Measurements from ENCODE around the gene P2RY6.
A peak's percentile ranks its signal among the peaks of the same experiment; 100 is the strongest.

P2RY6 gene

GRCh38 chr11:73337846-73338245 is 65.7 kb downstream of the P2RY6 start:
- in situ Hi-C loops (cut with HindIII; ENCODE audit: low pct_ligation_motif_present, low sequenced_read_pairs): no loop called here
- Histone ChIP-seq H3K27me3 (replicated peaks) (no peaks in the 10 kb centered on the region), H3K4me3 (ENCODE audit: low read depth, low read length) (no peak overlapping the region), H3K27ac (no peak overlapping the region), H3K36me3 (replicated peaks) (no peaks in the 10 kb centered on the region)
- DNase-seq: no peak
- no peak for TF ChIP-seq CTCF (IDR thresholded peaks at IDR 0.05; ENCODE audit: low read depth, low read length, missing control alignments)

- DNase-seq: no peak
- H3K27ac ChIP-seq: no peak overlapping the region
- TF ChIP-seq CTCF (IDR thresholded peaks at IDR 0.05; ENCODE audit: low read depth, low read length, missing control alignments): no peak
- H3K27me3 ChIP-seq (replicated peaks): no peaks in the 10 kb centered on the region
- no peaks in the 10 kb centered on the region for H3K36me3 ChIP-seq (replicated peaks)
- in situ Hi-C loops (cut with HindIII; ENCODE audit: low pct_ligation_motif_present, low sequenced_read_pairs): no loop called here
- no peak overlapping the region for H3K4me3 ChIP-seq (ENCODE audit: low read depth, low read length)
Observed at GRCh38 chr11:73338279-73338678, 66.1 kb downstream of the P2RY6 start.

GRCh38 chr11:73340164-73340563 is 68.0 kb downstream of the P2RY6 start:
- Histone ChIP-seq H3K27ac (no peak overlapping the region), H3K4me3 (ENCODE audit: low read depth, low read length) (no peak overlapping the region), H3K36me3 (replicated peaks) (no peaks in the 10 kb centered on the region), H3K27me3 (replicated peaks) (no peaks in the 10 kb centered on the region)
- no peak for DNase-seq
- in situ Hi-C loops (cut with HindIII; ENCODE audit: low pct_ligation_motif_present, low sequenced_read_pairs): no loop called here
- TF ChIP-seq CTCF (IDR thresholded peaks at IDR 0.05; ENCODE audit: low read depth, low read length, missing control alignments): no peak

DNA sequence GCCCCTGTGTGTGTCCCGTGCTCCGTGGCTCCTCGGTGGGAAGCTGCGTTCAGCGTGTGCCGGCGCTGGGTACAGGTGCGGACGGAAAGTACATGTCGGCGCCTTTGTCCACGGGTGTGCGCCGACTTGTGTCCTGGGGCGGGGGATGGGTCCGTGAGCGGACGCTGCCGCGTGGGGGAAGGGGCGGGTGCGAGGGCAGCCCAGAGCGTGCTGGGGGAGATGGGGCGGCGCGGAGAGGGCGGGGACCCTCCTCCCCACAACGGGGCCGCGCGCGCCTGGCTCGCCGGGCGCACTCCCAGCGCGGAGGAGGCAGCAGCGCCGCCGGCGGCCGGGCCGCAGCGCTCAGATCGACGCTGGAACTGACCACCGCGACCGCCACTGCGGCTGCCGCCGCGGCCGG is 70.5 kb downstream of the P2RY6 start:
- no peak overlapping the region for H3K27ac ChIP-seq
- no peaks in the 10 kb centered on the region for H3K27me3 ChIP-seq (replicated peaks)
- H3K36me3 ChIP-seq (replicated peaks): peaks cover 4% of the 10 kb centered on the region
- no peak for TF ChIP-seq CTCF (IDR thresholded peaks at IDR 0.05; ENCODE audit: low read depth, low read length, missing control alignments)
- DNase-seq: no peak
- in situ Hi-C loops (cut with HindIII; ENCODE audit: low pct_ligation_motif_present, low sequenced_read_pairs): no loop called here
- H3K4me3 ChIP-seq (ENCODE audit: low read depth, low read length): peak overlapping the region; percentile 30

DNA sequence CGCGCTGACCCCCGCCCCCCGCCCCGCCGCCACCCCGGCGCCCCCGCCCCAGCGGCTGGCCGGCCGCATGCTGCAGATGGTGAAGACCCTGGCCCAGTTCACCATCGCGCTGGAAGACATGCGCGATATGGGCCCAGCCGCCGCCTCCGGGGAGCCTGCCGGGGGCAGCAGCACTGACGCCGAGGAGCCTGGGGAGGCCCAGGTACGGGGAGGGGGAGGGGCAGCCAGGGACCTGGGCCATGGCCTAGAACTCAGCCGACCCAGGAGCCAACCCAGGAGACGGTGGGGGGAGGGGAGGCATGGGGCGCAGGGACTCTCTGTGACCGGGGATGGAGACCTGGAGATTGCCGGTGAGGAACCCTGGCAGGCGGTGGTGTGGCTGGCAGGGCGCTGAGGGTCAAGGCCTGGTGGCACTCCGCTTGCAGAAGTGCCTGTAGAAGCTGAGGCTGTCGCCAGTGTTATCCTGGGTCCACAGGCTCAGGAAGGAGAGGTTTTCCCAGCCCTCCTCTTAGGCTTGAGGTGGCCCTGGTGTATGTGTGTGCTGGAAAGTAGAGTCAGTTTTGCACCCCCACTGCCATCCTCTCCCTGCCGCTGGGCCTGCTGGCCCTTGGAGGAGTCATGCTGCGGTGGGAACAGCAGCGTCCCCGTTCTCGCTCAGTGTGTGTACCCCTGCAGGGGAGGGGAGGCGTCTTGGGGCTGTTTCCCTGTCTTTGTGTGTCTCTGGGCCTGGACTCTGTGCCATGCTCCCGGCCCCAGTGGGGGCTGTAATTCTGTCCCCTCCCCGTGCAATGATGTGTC is 71.1 kb downstream of the P2RY6 start:
- no peak for TF ChIP-seq CTCF (IDR thresholded peaks at IDR 0.05; ENCODE audit: low read depth, low read length, missing control alignments)
- in situ Hi-C loops (cut with HindIII; ENCODE audit: low pct_ligation_motif_present, low sequenced_read_pairs): no loop called here
- Histone ChIP-seq H3K4me3 (ENCODE audit: low read depth, low read length) (no peak overlapping the region), H3K36me3 (replicated peaks) (peaks cover 7% of the 10 kb centered on the region), H3K27me3 (replicated peaks) (no peaks in the 10 kb centered on the region), H3K27ac (no peak overlapping the region)
- DNase-seq: no peak

DNA sequence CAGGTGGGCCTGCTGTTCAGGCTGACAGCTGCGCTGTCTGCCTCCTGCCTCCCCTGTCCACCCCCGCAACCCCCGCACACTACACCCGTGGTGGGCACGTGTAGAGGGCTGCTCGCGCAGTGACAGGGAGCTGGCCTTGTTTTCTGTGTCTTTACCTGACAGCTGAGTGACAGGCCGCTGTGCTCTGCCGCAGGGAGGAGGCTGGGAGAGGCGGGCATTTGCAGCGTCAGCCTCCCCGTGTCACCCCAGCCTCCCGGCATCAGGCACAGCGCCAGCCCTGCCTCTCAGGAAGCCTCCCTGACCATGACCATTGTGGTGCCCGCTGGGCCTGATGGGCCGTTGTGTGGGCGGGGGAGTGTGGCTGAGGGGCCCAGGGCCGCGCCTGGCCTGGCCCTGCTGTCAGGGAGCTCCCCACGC is 72.1 kb downstream of the P2RY6 start:
- TF ChIP-seq CTCF (IDR thresholded peaks at IDR 0.05; ENCODE audit: low read depth, low read length, missing control alignments): no peak
- in situ Hi-C loops (cut with HindIII; ENCODE audit: low pct_ligation_motif_present, low sequenced_read_pairs): no loop called here
- H3K27ac ChIP-seq: no peak overlapping the region
- DNase-seq: no peak
- H3K27me3 ChIP-seq (replicated peaks): no peaks in the 10 kb centered on the region
- H3K4me3 ChIP-seq (ENCODE audit: low read depth, low read length): no peak overlapping the region
- peaks cover 9% of the 10 kb centered on the region for H3K36me3 ChIP-seq (replicated peaks)
